GM13976 (cell line): ENCODE measurements around the gene SNX32.

ENCODE experiments used
- DNase-seq: peaks from one replicate; pipeline ENCODE4 v3.0.0; 2012; ENCODE audit warnings: low spot score
- in situ Hi-C: fragments of 300-500 bp; cut with MboI; formaldehyde crosslinking; loops from one replicate; pipeline ENCODE4 v1.12.0; 2022; ENCODE audit warnings: low sequenced_read_pairs, mixed read lengths, inconsistent platforms; ENCODE audit not compliant: unreplicated experiment
- TF ChIP-seq, protein P1 (sequence below): IDR thresholded peaks from 2 replicates; pipeline ENCODE4 v1.5.1; 2012; ENCODE audit warnings: borderline replicate concordance, mild to moderate bottlenecking; ENCODE audit not compliant: insufficient read depth; ENCODE audit errors: extremely low read depth, missing control alignments, control extremely low read depth

Gene SNX32

DNA sequence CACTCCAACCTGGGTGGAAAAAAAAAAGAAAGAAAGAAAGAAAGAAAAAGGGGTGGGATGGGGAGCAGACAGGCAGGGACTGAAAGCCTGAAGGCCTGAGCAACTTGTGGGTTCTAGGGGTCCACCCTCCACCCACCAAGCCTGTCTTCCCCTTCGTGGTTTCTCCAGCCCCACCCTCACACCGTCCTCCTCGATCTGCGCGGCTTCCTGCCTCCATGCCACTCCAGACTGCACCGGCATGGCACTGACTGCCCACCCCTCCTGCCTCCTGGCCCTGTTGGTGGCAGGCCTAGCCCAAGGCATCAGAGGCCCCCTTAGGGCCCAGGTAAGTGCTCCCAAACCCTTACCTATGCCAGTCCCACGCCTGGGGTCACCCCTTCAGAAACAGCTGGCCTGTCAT is 45.9 kb downstream of the SNX32 start, which contains the start of gene CTSW:
TSS of gene CTSW (plus strand) at position 221 of the 400 bp plus-strand sequence. CDS start at position 239, 18 bp downstream.
- TF ChIP-seq, protein P1, sequence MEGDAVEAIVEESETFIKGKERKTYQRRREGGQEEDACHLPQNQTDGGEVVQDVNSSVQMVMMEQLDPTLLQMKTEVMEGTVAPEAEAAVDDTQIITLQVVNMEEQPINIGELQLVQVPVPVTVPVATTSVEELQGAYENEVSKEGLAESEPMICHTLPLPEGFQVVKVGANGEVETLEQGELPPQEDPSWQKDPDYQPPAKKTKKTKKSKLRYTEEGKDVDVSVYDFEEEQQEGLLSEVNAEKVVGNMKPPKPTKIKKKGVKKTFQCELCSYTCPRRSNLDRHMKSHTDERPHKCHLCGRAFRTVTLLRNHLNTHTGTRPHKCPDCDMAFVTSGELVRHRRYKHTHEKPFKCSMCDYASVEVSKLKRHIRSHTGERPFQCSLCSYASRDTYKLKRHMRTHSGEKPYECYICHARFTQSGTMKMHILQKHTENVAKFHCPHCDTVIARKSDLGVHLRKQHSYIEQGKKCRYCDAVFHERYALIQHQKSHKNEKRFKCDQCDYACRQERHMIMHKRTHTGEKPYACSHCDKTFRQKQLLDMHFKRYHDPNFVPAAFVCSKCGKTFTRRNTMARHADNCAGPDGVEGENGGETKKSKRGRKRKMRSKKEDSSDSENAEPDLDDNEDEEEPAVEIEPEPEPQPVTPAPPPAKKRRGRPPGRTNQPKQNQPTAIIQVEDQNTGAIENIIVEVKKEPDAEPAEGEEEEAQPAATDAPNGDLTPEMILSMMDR: no peak
- in situ Hi-C loops: loop anchor here (5.0 kb wide), 1 partner anchor 108 kb away; no protein-coding TSS in a partner anchor

GRCh38 chr11:65880027-65880426 is 46.3 kb downstream of the SNX32 start:
- in situ Hi-C loops: loop anchor here (5.0 kb wide), 1 partner anchor 107 kb away; no protein-coding TSS in a partner anchor
- no peak for DNase-seq
- TF ChIP-seq, protein P1: no peak

More for the DNA sequence above, 45.9 kb downstream of the SNX32 start, which contains the start of gene CTSW:
- no peak for DNase-seq

DNA sequence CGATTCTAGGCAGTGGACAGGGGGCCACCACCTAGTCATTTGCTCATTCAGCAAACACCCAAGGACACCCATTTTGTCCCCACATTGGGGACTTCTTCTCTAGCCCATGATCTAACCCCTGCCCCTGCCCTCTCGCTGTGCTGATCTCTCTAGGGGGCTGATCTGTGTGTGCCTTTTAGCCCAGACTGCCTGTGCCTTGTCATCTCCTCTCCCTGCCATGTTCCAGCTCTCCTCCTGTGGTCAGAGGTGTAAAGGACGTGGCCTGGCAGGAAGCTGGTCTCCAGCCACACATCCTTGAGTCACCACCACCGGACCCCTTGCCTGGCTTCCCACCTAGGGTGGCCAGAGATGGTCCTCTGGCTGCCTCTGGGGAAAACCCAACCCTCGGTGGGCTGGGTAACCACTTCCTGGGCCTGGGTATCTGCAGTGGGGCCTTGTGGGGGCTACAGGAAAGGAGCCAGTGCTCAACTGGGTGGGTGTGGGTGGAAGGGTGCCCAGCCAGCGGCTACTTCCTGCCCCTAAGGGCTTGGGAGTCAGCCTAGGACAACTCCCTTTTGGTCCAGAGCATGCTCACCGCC is 47.2 kb downstream of the SNX32 start:
- in situ Hi-C loops: loop anchor here (5.0 kb wide), 1 partner anchor 106 kb away; no protein-coding TSS in a partner anchor
- TF ChIP-seq, protein P1: no peak
- no peak for DNase-seq

GRCh38 chr11:65882120-65883057 is 48.6 kb downstream of the SNX32 start:
- in situ Hi-C loops: loop anchor here (5.0 kb wide), 1 partner anchor 105 kb away; no protein-coding TSS in a partner anchor
- TF ChIP-seq, protein P1: no peak
- no peak for DNase-seq

DNA sequence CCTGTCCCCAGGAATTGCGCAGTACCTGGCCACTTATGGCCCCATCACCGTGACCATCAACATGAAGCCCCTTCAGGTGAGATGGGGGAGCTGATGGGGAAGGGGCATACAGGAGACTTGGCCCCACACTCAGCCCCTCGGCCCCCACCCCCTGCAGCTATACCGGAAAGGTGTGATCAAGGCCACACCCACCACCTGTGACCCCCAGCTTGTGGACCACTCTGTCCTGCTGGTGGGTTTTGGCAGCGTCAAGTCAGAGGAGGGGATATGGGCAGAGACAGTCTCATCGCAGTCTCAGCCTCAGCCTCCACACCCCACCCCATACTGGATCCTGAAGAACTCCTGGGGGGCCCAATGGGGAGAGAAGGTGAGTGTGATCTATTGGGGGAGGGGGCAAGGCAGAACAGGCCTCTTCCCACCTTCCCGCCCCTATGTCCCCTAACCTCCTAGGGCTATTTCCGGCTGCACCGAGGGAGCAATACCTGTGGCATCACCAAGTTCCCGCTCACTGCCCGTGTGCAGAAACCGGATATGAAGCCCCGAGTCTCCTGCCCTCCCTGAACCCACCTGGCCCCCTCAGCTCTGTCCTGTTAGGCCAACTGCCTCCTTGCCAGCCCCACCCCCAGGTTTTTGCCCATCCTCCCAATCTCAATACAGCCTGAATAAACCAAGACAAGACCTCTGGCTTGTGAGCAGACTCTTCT is 49.4 kb downstream of the SNX32 start:
- in situ Hi-C loops: loop anchor here (5.0 kb wide), 1 partner anchor 104 kb away; no protein-coding TSS in a partner anchor
- TF ChIP-seq, protein P1: no peak
- no peak for DNase-seq
